Caco-2 (cell line): Measurements from ENCODE around the gene BBX. TPM values are rescaled to one million over a fixed set of nuclear protein-coding genes. Genes with fewer than 3 reads are reported as not detected.

Experiments used
- BruUV-seq: library from RNA; stranded (reverse); fragments of 400-500 nt; replicated peaks from 2 replicates; lab custom pipeline; 2021; lab: Mats Ljungman, UMichigan
- CTCF ChIA-PET: fragments of 300-600 bp; sonication (Branson Sonifier 250); formaldehyde crosslinking; loops from one replicate; lab custom pipeline; 2022; ENCODE audit warnings: antibody characterized with exemption; lab: Charles Lee
- POLR2A ChIA-PET: fragments of 300-600 bp; sonication (Branson Sonifier 250); formaldehyde crosslinking; loops from one replicate; lab custom pipeline; 2022; ENCODE audit warnings: antibody characterized with exemption; lab: Charles Lee
- DNase-seq, 2 experiments: peaks; one replicate each; pipeline versions ENCODE4 v3.0.0 to v3.0.0-alpha.2; 2020 to 2022
- H3K27me3 ChIP-seq: replicated peaks from 2 replicates; pipeline ENCODE4 v1.6.0; 2011; ENCODE audit warnings: low read length; ENCODE audit not compliant: control insufficient read depth, insufficient read depth
- H3K36me3 ChIP-seq: 2 replicates; pipeline ENCODE4 v1.5.1; 2011; ENCODE audit warnings: low read length; ENCODE audit not compliant: control insufficient read depth, insufficient read depth
- H3K4me1 ChIP-seq: fragments of 250-450 bp; sonication (Bioruptor Pico); 2 replicates; pipeline ENCODE4 v1.5.1; 2020; ENCODE audit warnings: mild to moderate bottlenecking
- H3K4me3 ChIP-seq: 2 replicates; pipeline ENCODE4 v1.5.1; 2011; ENCODE audit warnings: low read depth, mild to moderate bottlenecking, control low read depth, low read length
- H3K9me3 ChIP-seq: fragments of 250-450 bp; sonication (Bioruptor Pico); 2 replicates; pipeline ENCODE4 v1.5.1; 2020; ENCODE audit warnings: mild to moderate bottlenecking, moderate library complexity
- H3K27ac Mint-ChIP-seq: one replicate; pipeline ENCODE4 v1.8.0; 2022; ENCODE audit warnings: mixed read lengths; ENCODE audit not compliant: unreplicated experiment
- H3K27me3 Mint-ChIP-seq: one replicate; pipeline ENCODE4 v1.8.0; 2022; ENCODE audit warnings: mixed read lengths; ENCODE audit not compliant: insufficient read depth, unreplicated experiment
- H3K36me3 Mint-ChIP-seq: one replicate; pipeline ENCODE4 v1.8.0; 2022; ENCODE audit warnings: mild to moderate bottlenecking, mixed read lengths; ENCODE audit not compliant: insufficient read depth, unreplicated experiment
- H3K4me1 Mint-ChIP-seq: one replicate; pipeline ENCODE4 v1.8.0; 2022; ENCODE audit warnings: low read depth, mixed read lengths; ENCODE audit not compliant: unreplicated experiment
- H3K4me3 Mint-ChIP-seq: one replicate; pipeline ENCODE4 v1.8.0; 2022; ENCODE audit warnings: mild to moderate bottlenecking, moderate library complexity, mixed read lengths; ENCODE audit not compliant: unreplicated experiment
- H3K9me3 Mint-ChIP-seq: one replicate; pipeline ENCODE4 v1.8.0; 2022; ENCODE audit warnings: mixed read lengths; ENCODE audit not compliant: unreplicated experiment
- intact Hi-C: fragments of 100-400 bp; cut with micrococcal nuclease; formaldehyde crosslinking; loops from one replicate; pipeline ENCODE4 v1.10.0; 2022; ENCODE audit not compliant: unreplicated experiment
- total RNA-seq: library from RNA; stranded (reverse); gene quantifications from 2 replicates; pipeline ENCODE4 v1.2.3, GENCODE V29; 2022
- TF ChIP-seq, protein P1 (sequence below), 2 experiments: fragments of 200-600 bp in 1 of 2; IDR thresholded peaks; 1 replicate in 1 of 2; 2 replicates in 1 of 2; pipeline versions ENCODE4 v1.5.1 to v1.8.0; 2011 to 2022; ENCODE audit warnings: antibody characterized with exemption in 1 of 2, control low read depth in 1 of 2, inconsistent platforms in 1 of 2, low read depth in 1 of 2, low read length in 1 of 2, mild to moderate bottlenecking in 1 of 2, moderate library complexity in 1 of 2; ENCODE audit not compliant: insufficient read depth in 1 of 2, severe bottlenecking in 1 of 2, unreplicated experiment in 1 of 2

BBX gene
- total RNA-seq, 1 experiment from 2014 or later: 2.6 TPM

GRCh38 chr3:107498646-107499045 is 24.1 kb upstream of the BBX start:
- no TSS peak for BruUV-seq
- CTCF ChIA-PET: no interaction called here

GRCh38 chr3:107506458-107506857 is 16.3 kb upstream of the BBX start:
- Histone ChIP-seq H3K4me3 (no peak overlapping the region), H3K27me3 (no peaks in the 10 kb centered on the region), H3K9me3 (no peaks in the 10 kb centered on the region), H3K36me3 (no peaks in the 10 kb centered on the region), H3K4me1 (no peaks in the 10 kb centered on the region)
- no peaks in the 10 kb centered on the region for H3K9me3 Mint-ChIP-seq
- intact Hi-C loops: no loop called here
- ChIA-PET CTCF (no interaction called here), POLR2A (no interaction called here)
- DNase-seq: no peak
- TF ChIP-seq, protein P1, sequence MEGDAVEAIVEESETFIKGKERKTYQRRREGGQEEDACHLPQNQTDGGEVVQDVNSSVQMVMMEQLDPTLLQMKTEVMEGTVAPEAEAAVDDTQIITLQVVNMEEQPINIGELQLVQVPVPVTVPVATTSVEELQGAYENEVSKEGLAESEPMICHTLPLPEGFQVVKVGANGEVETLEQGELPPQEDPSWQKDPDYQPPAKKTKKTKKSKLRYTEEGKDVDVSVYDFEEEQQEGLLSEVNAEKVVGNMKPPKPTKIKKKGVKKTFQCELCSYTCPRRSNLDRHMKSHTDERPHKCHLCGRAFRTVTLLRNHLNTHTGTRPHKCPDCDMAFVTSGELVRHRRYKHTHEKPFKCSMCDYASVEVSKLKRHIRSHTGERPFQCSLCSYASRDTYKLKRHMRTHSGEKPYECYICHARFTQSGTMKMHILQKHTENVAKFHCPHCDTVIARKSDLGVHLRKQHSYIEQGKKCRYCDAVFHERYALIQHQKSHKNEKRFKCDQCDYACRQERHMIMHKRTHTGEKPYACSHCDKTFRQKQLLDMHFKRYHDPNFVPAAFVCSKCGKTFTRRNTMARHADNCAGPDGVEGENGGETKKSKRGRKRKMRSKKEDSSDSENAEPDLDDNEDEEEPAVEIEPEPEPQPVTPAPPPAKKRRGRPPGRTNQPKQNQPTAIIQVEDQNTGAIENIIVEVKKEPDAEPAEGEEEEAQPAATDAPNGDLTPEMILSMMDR (IDR thresholded peaks at IDR 0.05; ENCODE audit: insufficient read depth in 1 of 2, low read depth in 1 of 2, low read length in 1 of 2, severe bottlenecking in 1 of 2, unreplicated experiment in 1 of 2): no peak
- no peaks in the 10 kb centered on the region for H3K4me1 Mint-ChIP-seq
- BruUV-seq: no TSS peak
- H3K4me3 Mint-ChIP-seq: no peak overlapping the region
- H3K36me3 Mint-ChIP-seq: no peaks in the 10 kb centered on the region
- H3K27me3 Mint-ChIP-seq: peaks cover 8% of the 10 kb centered on the region
- no peak overlapping the region for H3K27ac Mint-ChIP-seq

More at GRCh38 chr3:107498646-107499045, 24.1 kb upstream of the BBX start:
- H3K9me3 ChIP-seq: no peaks in the 10 kb centered on the region
- no peaks in the 10 kb centered on the region for H3K36me3 ChIP-seq
- Mint-ChIP-seq H3K9me3 (no peaks in the 10 kb centered on the region), H3K4me3 (no peak overlapping the region), H3K36me3 (no peaks in the 10 kb centered on the region), H3K27me3 (peaks cover 2% of the 10 kb centered on the region), H3K27ac (no peak overlapping the region), H3K4me1 (no peaks in the 10 kb centered on the region)
- no peaks in the 10 kb centered on the region for H3K27me3 ChIP-seq
- DNase-seq: no peak
- H3K4me1 ChIP-seq: no peaks in the 10 kb centered on the region
- intact Hi-C loops: no loop called here
- POLR2A ChIA-PET: no interaction called here
- TF ChIP-seq, protein P1 (IDR thresholded peaks at IDR 0.05; ENCODE audit: insufficient read depth in 1 of 2, low read depth in 1 of 2, low read length in 1 of 2, severe bottlenecking in 1 of 2, unreplicated experiment in 1 of 2): no peak
- H3K4me3 ChIP-seq: no peak overlapping the region

DNA sequence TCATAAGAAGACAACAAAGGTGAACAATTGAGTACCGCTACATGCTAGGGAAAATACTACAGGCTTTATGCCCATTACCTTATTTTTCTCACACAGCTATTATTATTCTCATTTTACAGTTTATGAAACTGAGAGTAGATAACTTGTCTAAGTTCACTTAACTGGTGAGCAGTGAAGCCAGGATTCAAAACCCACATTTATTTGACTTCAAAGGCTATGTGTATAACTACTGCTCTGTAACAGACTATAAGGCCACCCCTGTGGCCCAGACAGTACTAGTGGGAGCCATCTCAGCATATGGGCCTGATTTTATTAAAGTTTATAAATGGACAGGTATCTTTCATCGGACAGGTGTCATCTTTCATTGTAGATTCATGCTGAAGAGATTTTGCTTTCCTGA is 14.4 kb upstream of the BBX start:
- Mint-ChIP-seq H3K36me3 (no peaks in the 10 kb centered on the region), H3K27ac (no peak overlapping the region), H3K4me1 (no peaks in the 10 kb centered on the region), H3K9me3 (no peaks in the 10 kb centered on the region), H3K4me3 (no peak overlapping the region), H3K27me3 (peaks cover 8% of the 10 kb centered on the region)
- H3K4me3 ChIP-seq: no peak overlapping the region
- ChIA-PET CTCF (no interaction called here), POLR2A (no interaction called here)
- no TSS peak for BruUV-seq
- no peak for DNase-seq
- intact Hi-C loops: no loop called here
- no peaks in the 10 kb centered on the region for H3K9me3 ChIP-seq
- TF ChIP-seq, protein P1 (IDR thresholded peaks at IDR 0.05; ENCODE audit: insufficient read depth in 1 of 2, low read depth in 1 of 2, low read length in 1 of 2, severe bottlenecking in 1 of 2, unreplicated experiment in 1 of 2): no peak
- H3K36me3 ChIP-seq: no peaks in the 10 kb centered on the region
- no peaks in the 10 kb centered on the region for H3K27me3 ChIP-seq
- no peaks in the 10 kb centered on the region for H3K4me1 ChIP-seq
